WTC11 (cell line): Measurements from ENCODE around the gene MED26. TPM values are rescaled to one million over a fixed set of nuclear protein-coding genes. Genes with fewer than 3 reads are reported as not detected.

Experiments used
- ATAC-seq: fragments of 200-7000 bp; cut with Tn5 transposase; 2 replicates; pipeline ENCODE4 v1.10.0; 2021; ENCODE audit warnings: mild to moderate bottlenecking, moderate library complexity
- CTCF ChIA-PET: fragments of 300-600 bp; sonication (Branson Sonifier 250); formaldehyde crosslinking; loops from one replicate; lab custom pipeline; 2021; ENCODE audit warnings: antibody characterized with exemption; lab: Charles Lee
- POLR2A ChIA-PET: fragments of 350-600 bp; sonication (Branson Sonifier 250); formaldehyde crosslinking; loops from one replicate; lab custom pipeline; 2021; ENCODE audit warnings: antibody characterized with exemption; lab: Charles Lee
- DNase-seq: peaks from one replicate; pipeline ENCODE4 v3.0.0; 2021; ENCODE audit warnings: low spot score
- H3K27ac Mint-ChIP-seq: 2 replicates; pipeline ENCODE4 v1.8.0; 2021; ENCODE audit warnings: mixed read lengths
- H3K27me3 Mint-ChIP-seq: 2 replicates; pipeline ENCODE4 v1.8.0; 2021; ENCODE audit warnings: low read depth, mild to moderate bottlenecking, moderate library complexity, mixed read lengths
- H3K36me3 Mint-ChIP-seq: 2 replicates; pipeline ENCODE4 v1.8.0; 2021; ENCODE audit warnings: mixed read lengths
- H3K4me1 Mint-ChIP-seq: 2 replicates; pipeline ENCODE4 v1.8.0; 2022; ENCODE audit warnings: mixed read lengths
- H3K4me3 Mint-ChIP-seq: 2 replicates; pipeline ENCODE4 v1.8.0; 2021; ENCODE audit warnings: mild to moderate bottlenecking, moderate library complexity, mixed read lengths
- H3K9me3 Mint-ChIP-seq: 2 replicates; pipeline ENCODE4 v1.8.0; 2021; ENCODE audit warnings: mixed read lengths
- AR ChIP-seq: fragments of 250-450 bp; sonication (Bioruptor Pico); IDR thresholded peaks from 2 replicates; pipeline ENCODE4 v1.9.0; 2021; ENCODE audit warnings: mild to moderate bottlenecking
- ELF4 ChIP-seq: sonication (generic); formaldehyde crosslinking; IDR thresholded peaks from 2 replicates; pipeline ENCODE4 v1.8.1; 2022; ENCODE audit warnings: low read depth, mild to moderate bottlenecking, moderate library complexity, missing genetic modification reagents
- EMX1 ChIP-seq: fragments of 250-450 bp; sonication (Bioruptor Pico); IDR thresholded peaks from 2 replicates; pipeline ENCODE4 v1.8.0; 2021; ENCODE audit warnings: mild to moderate bottlenecking
- ESRRA ChIP-seq: sonication (generic); formaldehyde crosslinking; IDR thresholded peaks from 2 replicates; pipeline ENCODE4 v1.8.1; 2022; ENCODE audit warnings: mild to moderate bottlenecking, missing genetic modification reagents, borderline replicate concordance
- FOXJ3 ChIP-seq: sonication (generic); formaldehyde crosslinking; IDR thresholded peaks from 2 replicates; pipeline ENCODE4 v1.9.0; 2021; ENCODE audit warnings: missing genetic modification reagents, mild to moderate bottlenecking, borderline replicate concordance
- GRHL2 ChIP-seq: fragments of 250-450 bp; sonication (Bioruptor Pico); IDR thresholded peaks from 2 replicates; pipeline ENCODE4 v1.8.0; 2022; ENCODE audit warnings: mild to moderate bottlenecking, moderate library complexity; ENCODE audit not compliant: insufficient replicate concordance, severe bottlenecking
- HMGXB4 ChIP-seq: sonication (generic); formaldehyde crosslinking; IDR thresholded peaks from 2 replicates; pipeline ENCODE4 v1.8.1; 2023; ENCODE audit warnings: mild to moderate bottlenecking, moderate library complexity, missing genetic modification reagents
- JUN ChIP-seq: sonication (generic); formaldehyde crosslinking; IDR thresholded peaks from 2 replicates; pipeline ENCODE4 v1.8.0; 2023; ENCODE audit warnings: mild to moderate bottlenecking, missing genetic modification reagents
- KAT7 ChIP-seq: sonication (generic); formaldehyde crosslinking; IDR thresholded peaks from 2 replicates; pipeline ENCODE4 v1.8.1; 2023; ENCODE audit warnings: missing genetic modification reagents, mild to moderate bottlenecking, borderline replicate concordance
- MXD4 ChIP-seq: fragments of 250-450 bp; sonication (Bioruptor Pico); IDR thresholded peaks from 2 replicates; pipeline ENCODE4 v1.8.0; 2021; ENCODE audit warnings: mild to moderate bottlenecking, moderate library complexity, borderline replicate concordance
- OVOL2 ChIP-seq: fragments of 250-450 bp; sonication (Bioruptor Pico); IDR thresholded peaks from 2 replicates; pipeline ENCODE4 v1.9.0; 2021; ENCODE audit warnings: mild to moderate bottlenecking, borderline replicate concordance
- PRDM15 ChIP-seq: sonication (generic); formaldehyde crosslinking; IDR thresholded peaks from 2 replicates; pipeline ENCODE4 v1.8.0; 2022; ENCODE audit warnings: missing genetic modification reagents
- RORB ChIP-seq: fragments of 250-450 bp; sonication (Bioruptor Pico); IDR thresholded peaks from 2 replicates; pipeline ENCODE4 v1.9.0; 2021; ENCODE audit warnings: mild to moderate bottlenecking
- SOX15 ChIP-seq: fragments of 250-450 bp; sonication (Bioruptor Pico); IDR thresholded peaks from 2 replicates; pipeline ENCODE4 v1.9.0; 2021; ENCODE audit warnings: mild to moderate bottlenecking
- SP1 ChIP-seq: sonication (generic); formaldehyde crosslinking; conservative IDR thresholded peaks from 2 replicates; pipeline ENCODE4 v1.8.1; 2022; ENCODE audit warnings: missing genetic modification reagents
- TEAD1 ChIP-seq: sonication (generic); formaldehyde crosslinking; IDR thresholded peaks from 2 replicates; pipeline ENCODE4 v1.8.0; 2022; ENCODE audit warnings: mild to moderate bottlenecking, missing genetic modification reagents
- TEAD4 ChIP-seq: sonication (generic); formaldehyde crosslinking; IDR thresholded peaks from 2 replicates; pipeline ENCODE4 v1.8.0; 2022; ENCODE audit warnings: mild to moderate bottlenecking, missing genetic modification reagents
- USF2 ChIP-seq: sonication (generic); formaldehyde crosslinking; IDR thresholded peaks from 2 replicates; pipeline ENCODE4 v1.8.1; 2023; ENCODE audit warnings: mild to moderate bottlenecking, missing genetic modification reagents, moderate library complexity
- ZNF232 ChIP-seq: sonication (generic); formaldehyde crosslinking; IDR thresholded peaks from 2 replicates; pipeline ENCODE4 v1.8.0; 2022; ENCODE audit warnings: mild to moderate bottlenecking, missing genetic modification reagents
- ZNF281 ChIP-seq: sonication (generic); formaldehyde crosslinking; IDR thresholded peaks from 2 replicates; pipeline ENCODE4 v1.8.0; 2023; ENCODE audit warnings: mild to moderate bottlenecking, missing genetic modification reagents
- ZNF416 ChIP-seq: fragments of 250-450 bp; sonication (Bioruptor Pico); IDR thresholded peaks from 2 replicates; pipeline ENCODE4 v1.9.0; 2021; ENCODE audit warnings: mild to moderate bottlenecking, inconsistent platforms
- total RNA-seq: library from RNA; stranded (reverse); gene quantifications from 3 replicates; pipeline ENCODE4 v1.2.3, GENCODE V29; 2021

MED26 gene
- total RNA-seq, 1 experiment from 2014 or later: 14.2 TPM

GRCh38 chr19:16586477-16586871 is 41.5 kb downstream of the MED26 start (continued):
- TF ChIP-seq ZNF232 (CRISPR knock-in tag) (no peak), ESRRA (CRISPR knock-in tag) (no peak), USF2 (CRISPR knock-in tag) (no peak), ZNF281 (CRISPR knock-in tag) (no peak), GRHL2 (CRISPR knock-in tag) (no peak)

- ATAC-seq: no peak
- H3K36me3 Mint-ChIP-seq: no peaks in the 10 kb centered on the region
- H3K4me1 Mint-ChIP-seq: peaks cover 62% of the 10 kb centered on the region
- POLR2A ChIA-PET: no interaction called here
- DNase-seq: no peak
- no peaks in the 10 kb centered on the region for H3K9me3 Mint-ChIP-seq
- TF ChIP-seq TEAD4: 0 out of 2 replicates have a peak, but pooled peaks have one; percentile 26
- no peak for TF ChIP-seq ZNF416 (CRISPR knock-in tag)
- TF ChIP-seq TEAD1 (CRISPR knock-in tag): no peak
- H3K27ac Mint-ChIP-seq: peak overlapping the region; percentile 91
- H3K27me3 Mint-ChIP-seq: no peaks in the 10 kb centered on the region
- H3K4me3 Mint-ChIP-seq: no peak overlapping the region
- CTCF ChIA-PET: no interaction called here
These were observed 42.1 kb downstream of the MED26 start for GRCh38 chr19:16585808-16586476.

- Mint-ChIP-seq H3K9me3 (no peaks in the 10 kb centered on the region), H3K27me3 (no peaks in the 10 kb centered on the region), H3K4me3 (no peak overlapping the region; the same call in 1 of the 2 replicates), H3K27ac (peak overlapping the region; percentile 91), H3K36me3 (no peaks in the 10 kb centered on the region), H3K4me1 (peaks cover 62% of the 10 kb centered on the region)
- ChIA-PET CTCF (interaction anchor here (0.9 to 1.5 kb wide), 3 partner anchors 12 to 199 kb away, joined by 4 to 7 read pairs (median 7); partner anchors contain the start of gene SLC35E1), POLR2A (interaction anchor here (0.9 kb wide), 1 partner anchor 42 kb away, joined by 4 read pairs; no protein-coding TSS in a partner anchor)
- no peak; the same call in 1 of the 2 replicates for ATAC-seq
- DNase-seq: no peak
- TF ChIP-seq ELF4 (no peak), EMX1 (CRISPR knock-in tag) (no peak), KAT7 (no peak), SP1 (no peak), GRHL2 (CRISPR knock-in tag) (no peak), SOX15 (CRISPR knock-in tag) (no peak), RORB (CRISPR knock-in tag) (no peak), OVOL2 (CRISPR knock-in tag) (no peak), AR (no peak), HMGXB4 (CRISPR knock-in tag) (no peak), MXD4 (CRISPR knock-in tag) (no peak), FOXJ3 (CRISPR knock-in tag) (no peak), PRDM15 (CRISPR knock-in tag) (no peak), JUN (no peak)
These were observed 42.8 kb downstream of the MED26 start for GRCh38 chr19:16585094-16585801.
